ENCODE measurements around the gene ACSS2.

GRCh38 chr20:34842143-34842542 lies 34.3 kb upstream of the ACSS2 start:
- TF ChIP-seq EZH2phosphoT487 (IDR thresholded peaks at IDR 0.05; ENCODE audit: low read length) (no peak), CTCF (IDR thresholded peaks at IDR 0.05; ENCODE audit: low read length) (no peak)
